Measurements from ENCODE around the gene COIL. TPM values are rescaled to one million over a fixed set of nuclear protein-coding genes. Genes with fewer than 3 reads are reported as not detected.

Gene COIL
- total RNA-seq, 3 donors from 2014 or later, result 8.8 to 23.0 (median 16.7) TPM

DNA sequence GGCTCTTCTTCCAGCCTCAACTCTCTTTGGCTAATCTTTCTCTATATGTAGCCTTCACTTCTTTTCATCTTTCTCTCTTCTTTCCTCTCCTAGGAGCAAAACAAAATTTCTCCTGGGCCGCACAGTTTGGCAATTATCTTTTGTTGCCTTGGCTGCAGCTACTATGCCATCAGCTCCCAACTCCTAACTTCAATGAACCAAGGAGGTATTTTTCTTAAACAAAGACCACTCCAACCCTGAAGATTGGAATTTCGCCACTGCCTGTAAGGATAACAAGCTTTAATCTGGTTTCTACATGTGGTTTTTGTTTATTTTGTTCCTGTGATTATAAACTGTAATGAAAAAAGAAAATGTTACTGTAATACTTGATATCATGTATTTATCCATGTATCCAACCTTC lies 14.8 kb upstream of the COIL start:
- Histone ChIP-seq H3K27ac (no peak overlapping the region), H3K36me3 (no peaks in the 10 kb centered on the region), H3K4me1 (no peaks in the 10 kb centered on the region), H3K9me3 (no peaks in the 10 kb centered on the region), H3K4me3 (no peak overlapping the region), H3K27me3 (no peaks in the 10 kb centered on the region)
- no peak for DNase-seq (ENCODE audit: low spot score in 2 of 2)
- TF ChIP-seq POLR2AphosphoS5 (IDR thresholded peaks at IDR 0.05), result no peak
- TF ChIP-seq, protein P1, sequence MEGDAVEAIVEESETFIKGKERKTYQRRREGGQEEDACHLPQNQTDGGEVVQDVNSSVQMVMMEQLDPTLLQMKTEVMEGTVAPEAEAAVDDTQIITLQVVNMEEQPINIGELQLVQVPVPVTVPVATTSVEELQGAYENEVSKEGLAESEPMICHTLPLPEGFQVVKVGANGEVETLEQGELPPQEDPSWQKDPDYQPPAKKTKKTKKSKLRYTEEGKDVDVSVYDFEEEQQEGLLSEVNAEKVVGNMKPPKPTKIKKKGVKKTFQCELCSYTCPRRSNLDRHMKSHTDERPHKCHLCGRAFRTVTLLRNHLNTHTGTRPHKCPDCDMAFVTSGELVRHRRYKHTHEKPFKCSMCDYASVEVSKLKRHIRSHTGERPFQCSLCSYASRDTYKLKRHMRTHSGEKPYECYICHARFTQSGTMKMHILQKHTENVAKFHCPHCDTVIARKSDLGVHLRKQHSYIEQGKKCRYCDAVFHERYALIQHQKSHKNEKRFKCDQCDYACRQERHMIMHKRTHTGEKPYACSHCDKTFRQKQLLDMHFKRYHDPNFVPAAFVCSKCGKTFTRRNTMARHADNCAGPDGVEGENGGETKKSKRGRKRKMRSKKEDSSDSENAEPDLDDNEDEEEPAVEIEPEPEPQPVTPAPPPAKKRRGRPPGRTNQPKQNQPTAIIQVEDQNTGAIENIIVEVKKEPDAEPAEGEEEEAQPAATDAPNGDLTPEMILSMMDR (IDR thresholded peaks at IDR 0.05), result no peak
- no peak for TF ChIP-seq POLR2A (IDR thresholded peaks at IDR 0.05)
- intact Hi-C loops (cut with DNase I; ENCODE audit: low total_unique reads), result no loop called here

DNA sequence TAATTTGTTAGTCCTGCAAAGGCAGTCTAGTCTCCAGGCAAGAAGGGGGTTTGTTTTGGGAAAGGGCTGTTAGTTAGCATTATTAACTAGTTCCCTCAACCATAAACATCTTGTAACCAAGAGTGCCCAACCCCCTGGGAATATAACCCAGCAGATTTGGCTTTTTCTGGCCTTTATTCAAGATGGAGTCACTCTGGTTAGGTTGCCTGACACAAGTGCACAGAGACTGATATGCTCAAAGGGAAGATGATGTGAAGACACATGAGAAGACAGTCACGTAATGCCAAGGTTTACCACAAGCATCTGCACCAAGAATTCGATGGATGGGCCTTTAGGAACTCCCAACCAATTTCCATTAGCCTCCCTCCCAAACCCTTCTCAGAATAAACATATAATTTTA lies 13.2 kb upstream of the COIL start:
- Histone ChIP-seq H3K4me1 (no peaks in the 10 kb centered on the region), H3K27ac (peak overlapping the region in 1 of 2 donors; percentile 17), H3K9me3 (no peaks in the 10 kb centered on the region), H3K36me3 (no peaks in the 10 kb centered on the region), H3K27me3 (no peaks in the 10 kb centered on the region), H3K4me3 (no peak overlapping the region)
- TF ChIP-seq, protein P1 (IDR thresholded peaks at IDR 0.05), result no peak
- TF ChIP-seq POLR2A (IDR thresholded peaks at IDR 0.05), result no peak
- no peak for TF ChIP-seq POLR2AphosphoS5 (IDR thresholded peaks at IDR 0.05)
- intact Hi-C loops (cut with DNase I; ENCODE audit: low total_unique reads), result no loop called here
- DNase-seq (ENCODE audit: low spot score in 2 of 2), result no peak

DNA sequence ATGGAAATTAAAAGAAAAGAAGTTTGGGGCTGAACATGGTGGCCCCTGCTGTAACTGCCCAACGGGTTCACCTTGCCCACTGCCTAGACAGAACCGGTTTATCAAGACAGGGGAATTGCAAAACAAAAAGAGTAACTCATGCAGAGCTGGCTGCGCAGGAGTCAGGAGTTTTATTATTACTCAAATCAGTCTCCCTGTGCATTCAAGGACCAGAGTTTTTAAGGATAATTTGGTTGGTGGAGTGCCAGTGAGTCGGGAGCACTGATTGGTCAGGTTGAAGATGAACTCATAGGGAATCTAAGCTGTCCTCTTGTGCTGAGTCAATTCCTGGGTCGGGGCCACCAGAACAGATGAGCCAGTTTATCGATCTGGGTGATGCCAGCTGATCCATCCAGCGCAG lies 12.7 kb upstream of the COIL start:
- peak overlapping the region in 1 of 2 donors; percentile 17 for H3K27ac ChIP-seq

DNA sequence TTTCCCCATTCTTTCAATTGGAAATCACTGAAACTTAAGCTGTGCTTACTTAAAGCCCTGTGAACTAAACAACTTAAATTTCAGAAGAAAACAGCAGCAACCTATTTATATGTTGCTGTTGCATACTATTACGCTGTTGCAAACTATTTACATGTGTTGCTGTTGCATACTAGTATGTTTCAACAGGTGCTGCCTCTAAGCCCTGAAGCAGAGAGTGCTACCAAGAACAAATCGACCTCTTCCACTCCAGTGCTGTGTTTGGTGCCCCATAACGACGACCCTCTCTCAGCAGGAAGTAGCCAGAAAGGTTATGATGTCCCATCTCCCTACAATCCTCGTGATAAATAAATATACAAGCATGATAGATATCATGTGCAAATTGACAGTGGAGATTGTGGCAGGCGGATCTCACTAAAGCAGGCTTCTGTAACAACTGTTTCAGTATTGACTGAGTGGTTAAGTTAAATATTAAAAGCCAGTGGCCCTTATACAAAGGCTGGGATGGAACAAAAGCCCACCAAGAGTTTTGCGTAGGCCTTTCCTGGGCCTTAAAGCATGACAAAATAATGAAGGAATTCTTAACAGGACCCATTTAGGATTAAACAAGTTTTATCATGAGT lies 11.4 kb upstream of the COIL start:
- Histone ChIP-seq H3K4me3 (no peak overlapping the region), H3K9me3 (no peaks in the 10 kb centered on the region), H3K36me3 (no peaks in the 10 kb centered on the region), H3K27ac (no peak overlapping the region), H3K27me3 (no peaks in the 10 kb centered on the region), H3K4me1 (no peaks in the 10 kb centered on the region)
- no peak for DNase-seq (ENCODE audit: low spot score in 2 of 2)
- intact Hi-C loops (cut with DNase I; ENCODE audit: low total_unique reads), result no loop called here
- no peak for TF ChIP-seq POLR2AphosphoS5 (IDR thresholded peaks at IDR 0.05)
- TF ChIP-seq POLR2A (IDR thresholded peaks at IDR 0.05), result no peak
- TF ChIP-seq, protein P1 (IDR thresholded peaks at IDR 0.05), result no peak

More for the DNA sequence above, 12.7 kb upstream of the COIL start:
- no peaks in the 10 kb centered on the region for H3K4me1 ChIP-seq
- TF ChIP-seq, protein P1 (IDR thresholded peaks at IDR 0.05), result no peak
- TF ChIP-seq POLR2AphosphoS5 (IDR thresholded peaks at IDR 0.05), result no peak
- no peak for TF ChIP-seq POLR2A (IDR thresholded peaks at IDR 0.05)
- H3K9me3 ChIP-seq, result no peaks in the 10 kb centered on the region
- no peaks in the 10 kb centered on the region for H3K36me3 ChIP-seq
- H3K4me3 ChIP-seq, result no peak overlapping the region
- intact Hi-C loops (cut with DNase I; ENCODE audit: low total_unique reads), result no loop called here
- no peak for DNase-seq (ENCODE audit: low spot score in 2 of 2)
- no peaks in the 10 kb centered on the region for H3K27me3 ChIP-seq

DNA sequence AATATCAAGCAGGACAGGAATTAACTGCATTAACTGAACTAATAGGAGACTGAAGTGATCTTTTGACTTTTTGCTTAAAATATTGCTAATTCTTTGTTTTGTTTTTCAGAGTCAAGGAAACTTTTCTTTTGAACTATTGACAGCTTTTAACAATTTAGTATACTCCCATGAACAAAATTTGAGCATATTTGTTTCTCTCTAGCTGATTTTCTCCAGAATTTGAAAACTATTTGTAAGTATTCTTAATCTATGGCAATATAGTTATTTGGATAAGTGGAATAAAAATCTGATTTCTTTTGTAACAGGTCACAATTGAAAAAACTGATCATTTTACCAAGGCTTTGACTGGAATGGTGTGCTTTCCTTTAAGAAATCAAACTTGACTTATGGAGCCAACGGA lies 10.1 kb upstream of the COIL start:
- no peaks in the 10 kb centered on the region for H3K36me3 ChIP-seq
- intact Hi-C loops (cut with DNase I; ENCODE audit: low total_unique reads), result no loop called here
- no peak for TF ChIP-seq POLR2AphosphoS5 (IDR thresholded peaks at IDR 0.05)
- TF ChIP-seq, protein P1 (IDR thresholded peaks at IDR 0.05), result no peak
- TF ChIP-seq POLR2A (IDR thresholded peaks at IDR 0.05), result no peak

More for the DNA sequence above, 10.1 kb upstream of the COIL start:
- Histone ChIP-seq H3K9me3 (no peaks in the 10 kb centered on the region), H3K4me3 (no peak overlapping the region), H3K27ac (no peak overlapping the region), H3K4me1 (no peaks in the 10 kb centered on the region), H3K27me3 (no peaks in the 10 kb centered on the region)
- DNase-seq (ENCODE audit: low spot score in 2 of 2), result no peak
